ENCODE measurements around the gene KLF3.

The KLF3 gene

GRCh38 chr4:38641811-38642210 is 22.2 kb upstream of the KLF3 start:
- no peak for DNase-seq
- H2BK5ac ChIP-seq (ENCODE audit: low read length), result no peak overlapping the region
- H3K56ac ChIP-seq (ENCODE audit: low read length), result no peak overlapping the region
- H3K36me3 ChIP-seq (ENCODE audit: control insufficient read depth, insufficient read depth, low read length), result no peaks in the 10 kb centered on the region
- H3K4me2 ChIP-seq (ENCODE audit: low read length), result no peak overlapping the region
- no peak overlapping the region for H3K4ac ChIP-seq (ENCODE audit: low read depth, low read length)
- H3K18ac ChIP-seq (ENCODE audit: low read length), result no peak overlapping the region
- no peaks in the 10 kb centered on the region for H3K27me3 ChIP-seq (ENCODE audit: insufficient read depth, low read length, poor library complexity)
- H3K79me1 ChIP-seq (ENCODE audit: low read length), result no peaks in the 10 kb centered on the region
- no peak overlapping the region for H4K8ac ChIP-seq (ENCODE audit: low read depth, low read length)
- H3K4me3 ChIP-seq (ENCODE audit: low read length), result no peak overlapping the region
- no peak overlapping the region for H3K23ac ChIP-seq (ENCODE audit: low read length)
- H4K5ac ChIP-seq (ENCODE audit: low read length), result no peak overlapping the region
- no CpG with 5 or more reads among the region's 1 CpG for whole genome bisulfite sequencing (ENCODE audit: extremely low coverage, insufficient coverage, low lambda C conversion rate)
- H2AK5ac ChIP-seq (ENCODE audit: low read length), result no peak overlapping the region
- no peaks in the 10 kb centered on the region for H3K4me1 ChIP-seq (ENCODE audit: control insufficient read depth, low read depth, low read length)
- H3K9ac ChIP-seq (ENCODE audit: low read length), result no peak overlapping the region
- no peak overlapping the region for H3K27ac ChIP-seq (ENCODE audit: low read depth, low read length)
- no peak overlapping the region for H2BK15ac ChIP-seq (replicated peaks; ENCODE audit: low read depth)
- no peaks in the 10 kb centered on the region for H3K79me2 ChIP-seq (ENCODE audit: control insufficient read depth, insufficient read depth, low read length)
- H2BK120ac ChIP-seq (ENCODE audit: low read depth, low read length), result no peak overlapping the region

GRCh38 chr4:38644201-38644600 is 19.8 kb upstream of the KLF3 start:
- Histone ChIP-seq H3K4me3 (ENCODE audit: low read length) (no peak overlapping the region), H3K36me3 (ENCODE audit: control insufficient read depth, insufficient read depth, low read length) (no peaks in the 10 kb centered on the region), H4K5ac (ENCODE audit: low read length) (no peak overlapping the region), H3K4me1 (ENCODE audit: control insufficient read depth, low read depth, low read length) (no peaks in the 10 kb centered on the region), H3K18ac (ENCODE audit: low read length) (no peak overlapping the region), H3K4ac (ENCODE audit: low read depth, low read length) (no peak overlapping the region), H3K9ac (ENCODE audit: low read length) (no peak overlapping the region), H3K27ac (ENCODE audit: low read depth, low read length) (no peak overlapping the region), H3K56ac (ENCODE audit: low read length) (no peak overlapping the region), H2BK5ac (ENCODE audit: low read length) (no peak overlapping the region), H3K79me1 (ENCODE audit: low read length) (no peaks in the 10 kb centered on the region), H4K8ac (ENCODE audit: low read depth, low read length) (no peak overlapping the region), H2BK15ac (replicated peaks; ENCODE audit: low read depth) (no peak overlapping the region), H2AK5ac (ENCODE audit: low read length) (no peak overlapping the region), H2BK120ac (ENCODE audit: low read depth, low read length) (no peak overlapping the region), H3K27me3 (ENCODE audit: insufficient read depth, low read length, poor library complexity) (no peaks in the 10 kb centered on the region), H3K23ac (ENCODE audit: low read length) (no peak overlapping the region), H3K4me2 (ENCODE audit: low read length) (no peak overlapping the region), H3K79me2 (ENCODE audit: control insufficient read depth, insufficient read depth, low read length) (no peaks in the 10 kb centered on the region)
- no CpG with 5 or more reads among the region's 3 CpGs for WGBS (ENCODE audit: extremely low coverage, insufficient coverage, low lambda C conversion rate)
- DNase-seq, result no peak

DNA sequence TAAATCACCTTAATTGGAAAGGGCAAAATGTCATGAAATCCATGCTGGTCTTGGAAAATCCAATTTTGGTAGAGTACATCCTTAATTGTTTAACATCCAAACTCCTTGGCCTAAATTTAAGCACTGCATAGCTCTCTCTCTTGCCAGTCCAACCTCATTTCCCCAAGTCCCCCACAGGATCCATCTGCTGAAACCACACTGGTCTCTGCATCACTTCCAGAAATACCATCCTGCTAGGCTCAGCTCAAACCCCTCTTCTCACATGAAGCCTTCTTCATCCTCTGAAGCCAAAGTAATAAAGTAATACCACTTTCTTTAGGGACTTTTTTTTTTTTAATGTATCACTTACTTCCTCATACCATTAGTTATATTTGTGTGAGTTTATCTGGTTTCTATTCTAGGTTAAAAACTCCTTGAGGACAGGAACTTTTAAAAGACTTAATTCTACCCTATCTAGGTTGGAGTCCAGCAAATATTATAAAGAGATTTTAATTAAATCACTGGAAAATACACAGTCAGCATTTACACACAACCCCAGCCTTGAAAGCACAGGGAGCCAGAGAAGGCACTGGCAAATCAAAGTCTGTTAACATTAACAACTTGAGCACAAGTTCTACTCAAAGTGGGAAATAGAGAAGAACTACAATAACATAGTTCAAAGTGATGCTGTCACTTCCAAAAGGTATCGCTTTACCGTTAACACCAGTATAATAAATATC is 16.7 kb upstream of the KLF3 start:
- no peak overlapping the region for H3K4ac ChIP-seq (ENCODE audit: low read depth, low read length)
- H3K27ac ChIP-seq (ENCODE audit: low read depth, low read length), result no peak overlapping the region
- H3K23ac ChIP-seq (ENCODE audit: low read length), result no peak overlapping the region
- H3K18ac ChIP-seq (ENCODE audit: low read length), result no peak overlapping the region
- H2AK5ac ChIP-seq (ENCODE audit: low read length), result no peak overlapping the region
- no peak overlapping the region for H2BK120ac ChIP-seq (ENCODE audit: low read depth, low read length)
- no peak overlapping the region for H3K56ac ChIP-seq (ENCODE audit: low read length)
- H3K9ac ChIP-seq (ENCODE audit: low read length), result no peak overlapping the region
- no CpG with 5 or more reads among the region's 2 CpGs for WGBS (ENCODE audit: extremely low coverage, insufficient coverage, low lambda C conversion rate)
- H4K5ac ChIP-seq (ENCODE audit: low read length), result no peak overlapping the region
- no peak overlapping the region for H2BK15ac ChIP-seq (replicated peaks; ENCODE audit: low read depth)
- no peak overlapping the region for H3K4me3 ChIP-seq (ENCODE audit: low read length)
- H3K79me2 ChIP-seq (ENCODE audit: control insufficient read depth, insufficient read depth, low read length), result no peaks in the 10 kb centered on the region
- no peaks in the 10 kb centered on the region for H3K4me1 ChIP-seq (ENCODE audit: control insufficient read depth, low read depth, low read length)
- H3K79me1 ChIP-seq (ENCODE audit: low read length), result no peaks in the 10 kb centered on the region
- no peak overlapping the region for H2BK5ac ChIP-seq (ENCODE audit: low read length)
- no peak overlapping the region for H4K8ac ChIP-seq (ENCODE audit: low read depth, low read length)
- no peak for DNase-seq
- H3K27me3 ChIP-seq (ENCODE audit: insufficient read depth, low read length, poor library complexity), result no peaks in the 10 kb centered on the region
- H3K4me2 ChIP-seq (ENCODE audit: low read length), result no peak overlapping the region
- H3K36me3 ChIP-seq (ENCODE audit: control insufficient read depth, insufficient read depth, low read length), result no peaks in the 10 kb centered on the region

GRCh38 chr4:38650133-38650532 is 13.9 kb upstream of the KLF3 start:
- Histone ChIP-seq H3K4me3 (ENCODE audit: low read length) (no peak overlapping the region), H3K79me1 (ENCODE audit: low read length) (no peaks in the 10 kb centered on the region), H2BK15ac (replicated peaks; ENCODE audit: low read depth) (no peak overlapping the region), H3K56ac (ENCODE audit: low read length) (no peak overlapping the region), H3K4ac (ENCODE audit: low read depth, low read length) (no peak overlapping the region), H2BK120ac (ENCODE audit: low read depth, low read length) (no peak overlapping the region), H3K18ac (ENCODE audit: low read length) (no peak overlapping the region), H2BK5ac (ENCODE audit: low read length) (no peak overlapping the region), H3K4me1 (ENCODE audit: control insufficient read depth, low read depth, low read length) (no peaks in the 10 kb centered on the region), H3K27ac (ENCODE audit: low read depth, low read length) (no peak overlapping the region), H4K8ac (ENCODE audit: low read depth, low read length) (no peak overlapping the region), H3K23ac (ENCODE audit: low read length) (no peak overlapping the region), H3K4me2 (ENCODE audit: low read length) (no peak overlapping the region), H3K27me3 (ENCODE audit: insufficient read depth, low read length, poor library complexity) (no peaks in the 10 kb centered on the region), H2AK5ac (ENCODE audit: low read length) (no peak overlapping the region), H3K9ac (ENCODE audit: low read length) (no peak overlapping the region), H3K79me2 (ENCODE audit: control insufficient read depth, insufficient read depth, low read length) (no peaks in the 10 kb centered on the region), H3K36me3 (ENCODE audit: control insufficient read depth, insufficient read depth, low read length) (no peaks in the 10 kb centered on the region), H4K5ac (ENCODE audit: low read length) (no peak overlapping the region)
- DNase-seq, result no peak
- WGBS (ENCODE audit: extremely low coverage, insufficient coverage, low lambda C conversion rate), result no CpG with 5 or more reads among the region's 9 CpGs

DNA sequence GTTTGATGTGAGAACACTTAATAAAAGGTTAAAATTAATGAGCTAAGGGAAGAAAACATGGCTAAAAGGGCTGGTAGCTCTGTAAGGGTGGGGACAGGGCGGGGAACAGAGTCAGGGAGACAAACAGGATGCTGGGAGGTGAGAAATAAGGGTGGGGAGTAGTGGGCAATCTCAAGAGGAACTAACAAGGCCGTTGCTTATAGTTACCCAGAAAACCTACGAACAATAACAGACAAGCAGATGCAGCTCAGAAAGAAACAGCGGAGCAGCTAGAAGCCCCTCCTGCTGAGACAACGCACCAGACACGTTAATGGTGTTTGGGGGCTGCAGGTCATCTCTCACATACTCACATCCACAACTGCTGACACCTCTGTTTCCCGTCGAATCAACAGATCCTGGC is 9.7 kb upstream of the KLF3 start:
- H3K23ac ChIP-seq (ENCODE audit: low read length), result no peak overlapping the region
- no peaks in the 10 kb centered on the region for H3K27me3 ChIP-seq (ENCODE audit: insufficient read depth, low read length, poor library complexity)
- no peak overlapping the region for H2BK120ac ChIP-seq (ENCODE audit: low read depth, low read length)
- H3K4me3 ChIP-seq (ENCODE audit: low read length), result no peak overlapping the region
- H3K4ac ChIP-seq (ENCODE audit: low read depth, low read length), result no peak overlapping the region
- H2BK5ac ChIP-seq (ENCODE audit: low read length), result no peak overlapping the region
- H4K5ac ChIP-seq (ENCODE audit: low read length), result no peak overlapping the region
- H3K4me1 ChIP-seq (ENCODE audit: control insufficient read depth, low read depth, low read length), result no peaks in the 10 kb centered on the region
- no peaks in the 10 kb centered on the region for H3K36me3 ChIP-seq (ENCODE audit: control insufficient read depth, insufficient read depth, low read length)
- no peak overlapping the region for H3K18ac ChIP-seq (ENCODE audit: low read length)
- no peaks in the 10 kb centered on the region for H3K79me1 ChIP-seq (ENCODE audit: low read length)
- no peak overlapping the region for H4K8ac ChIP-seq (ENCODE audit: low read depth, low read length)
- H3K27ac ChIP-seq (ENCODE audit: low read depth, low read length), result no peak overlapping the region
- no peaks in the 10 kb centered on the region for H3K79me2 ChIP-seq (ENCODE audit: control insufficient read depth, insufficient read depth, low read length)
- no peak overlapping the region for H3K4me2 ChIP-seq (ENCODE audit: low read length)
- DNase-seq, result peak; percentile 75
- H2AK5ac ChIP-seq (ENCODE audit: low read length), result no peak overlapping the region
- no CpG with 5 or more reads among the region's 8 CpGs for WGBS (ENCODE audit: extremely low coverage, insufficient coverage, low lambda C conversion rate)
- H3K9ac ChIP-seq (ENCODE audit: low read length), result no peak overlapping the region
- H3K56ac ChIP-seq (ENCODE audit: low read length), result no peak overlapping the region
- H2BK15ac ChIP-seq (replicated peaks; ENCODE audit: low read depth), result no peak overlapping the region

DNA sequence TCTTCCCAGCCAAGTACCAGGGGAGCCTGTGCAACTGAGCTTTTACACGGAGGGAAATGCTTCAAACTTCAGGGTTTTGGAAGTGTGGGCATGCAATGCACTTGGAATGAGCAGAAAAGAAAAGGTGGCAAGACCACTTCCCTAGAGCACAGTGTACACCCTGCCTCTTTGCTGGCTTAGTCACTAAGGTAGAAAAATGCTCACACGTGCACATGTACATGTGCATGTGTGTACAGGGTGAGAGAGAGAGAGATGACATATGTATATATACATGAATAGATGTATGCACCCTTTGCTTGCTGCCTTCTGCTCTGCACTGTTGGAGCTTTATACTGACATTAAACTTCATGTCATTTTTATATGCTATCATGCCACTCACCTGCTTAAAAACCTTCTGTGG is 7.9 kb upstream of the KLF3 start:
- H3K23ac ChIP-seq (ENCODE audit: low read length), result no peak overlapping the region
- no peak overlapping the region for H3K4ac ChIP-seq (ENCODE audit: low read depth, low read length)
- no peaks in the 10 kb centered on the region for H3K79me2 ChIP-seq (ENCODE audit: control insufficient read depth, insufficient read depth, low read length)
- no peak overlapping the region for H2AK5ac ChIP-seq (ENCODE audit: low read length)
- H3K27me3 ChIP-seq (ENCODE audit: insufficient read depth, low read length, poor library complexity), result no peaks in the 10 kb centered on the region
- H4K8ac ChIP-seq (ENCODE audit: low read depth, low read length), result no peak overlapping the region
- no peak overlapping the region for H4K5ac ChIP-seq (ENCODE audit: low read length)
- no peak overlapping the region for H3K4me3 ChIP-seq (ENCODE audit: low read length)
- no peak overlapping the region for H3K9ac ChIP-seq (ENCODE audit: low read length)
- no peak overlapping the region for H3K18ac ChIP-seq (ENCODE audit: low read length)
- no peaks in the 10 kb centered on the region for H3K36me3 ChIP-seq (ENCODE audit: control insufficient read depth, insufficient read depth, low read length)
- H3K4me2 ChIP-seq (ENCODE audit: low read length), result no peak overlapping the region
- no peak overlapping the region for H2BK15ac ChIP-seq (replicated peaks; ENCODE audit: low read depth)
- H3K27ac ChIP-seq (ENCODE audit: low read depth, low read length), result no peak overlapping the region
- no peak overlapping the region for H3K56ac ChIP-seq (ENCODE audit: low read length)
- no peak overlapping the region for H2BK5ac ChIP-seq (ENCODE audit: low read length)
- no peaks in the 10 kb centered on the region for H3K79me1 ChIP-seq (ENCODE audit: low read length)
- no peaks in the 10 kb centered on the region for H3K4me1 ChIP-seq (ENCODE audit: control insufficient read depth, low read depth, low read length)
- WGBS (ENCODE audit: extremely low coverage, insufficient coverage, low lambda C conversion rate), result no CpG with 5 or more reads among the region's 2 CpGs
- DNase-seq, result no peak
- no peak overlapping the region for H2BK120ac ChIP-seq (ENCODE audit: low read depth, low read length)

Measured in mesendoderm (in vitro differentiated cells).